LNCaP clone FGC (cell line): Measurements from ENCODE around the gene RPS23.

Experiments used
- DNase-seq: peaks from one replicate; pipeline ENCODE4 v3.0.0-alpha.2; 2011; ENCODE audit warnings: low read depth
- H3K4me3 ChIP-seq: 2 replicates; pipeline ENCODE4 v1.5.1; 2011; ENCODE audit warnings: mild to moderate bottlenecking, low read depth, low read length, control low read depth
- CTCF ChIP-seq: IDR thresholded peaks from 2 replicates; pipeline ENCODE4 v1.5.1; 2012; ENCODE audit warnings: mild to moderate bottlenecking; ENCODE audit not compliant: control insufficient read depth, insufficient read depth; ENCODE audit errors: extremely low read depth

The RPS23 gene

GRCh38 chr5:82306151-82306550 lies 28.0 kb upstream of the RPS23 start:
- TF ChIP-seq CTCF = no peak
- H3K4me3 ChIP-seq = no peak overlapping the region
- DNase-seq = no peak

DNA sequence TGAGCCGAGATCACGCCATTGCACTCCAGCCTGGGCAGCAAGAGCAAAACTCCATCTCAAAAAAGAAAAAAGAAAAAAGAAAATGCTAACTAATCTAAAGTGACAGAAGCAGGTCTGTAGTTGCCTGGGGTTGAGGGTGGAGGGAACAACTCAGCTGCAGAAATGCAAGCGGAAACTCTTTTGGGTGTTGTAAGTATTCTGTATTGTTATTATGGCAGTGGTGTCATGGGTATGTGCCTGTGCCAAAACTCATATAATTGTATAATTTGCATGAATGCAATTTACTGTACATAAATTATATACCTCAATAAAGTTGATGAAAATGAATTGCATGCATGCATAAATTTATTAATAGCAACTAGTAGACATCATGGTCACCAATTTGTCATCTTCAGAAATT lies 23.0 kb upstream of the RPS23 start:
- TF ChIP-seq CTCF = no peak
- no peak for DNase-seq
- no peak overlapping the region for H3K4me3 ChIP-seq

GRCh38 chr5:82298668-82299067 lies 20.5 kb upstream of the RPS23 start:
- DNase-seq = no peak
- TF ChIP-seq CTCF = no peak
- H3K4me3 ChIP-seq = no peak overlapping the region

DNA sequence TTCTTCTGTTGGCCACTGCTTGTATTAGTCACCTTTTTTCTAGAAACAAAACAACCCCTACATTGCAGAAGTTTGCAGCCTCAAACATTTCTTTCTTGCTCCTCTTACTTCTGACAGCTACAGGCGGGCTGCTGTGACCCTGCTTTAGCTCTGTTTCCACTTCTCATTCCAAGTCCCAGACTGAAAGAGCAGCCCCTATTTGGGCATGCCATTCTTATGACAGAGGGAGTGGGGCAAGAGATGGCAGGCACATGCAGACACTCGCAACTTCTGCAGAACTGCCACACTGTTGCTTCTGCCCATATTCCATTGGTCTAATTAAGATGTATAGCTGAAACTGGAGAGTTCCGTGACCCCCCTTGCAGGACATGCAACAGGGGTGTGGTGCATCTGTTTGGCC lies 19.6 kb upstream of the RPS23 start:
- no peak for TF ChIP-seq CTCF
- DNase-seq = no peak

GRCh38 chr5:82296929-82297328 lies 18.8 kb upstream of the RPS23 start:
- DNase-seq = no peak
- no peak overlapping the region for H3K4me3 ChIP-seq
- TF ChIP-seq CTCF = no peak

More for the DNA sequence above, 19.6 kb upstream of the RPS23 start:
- no peak overlapping the region for H3K4me3 ChIP-seq

- TF ChIP-seq CTCF = no peak
- no peak overlapping the region for H3K4me3 ChIP-seq
- DNase-seq = no peak
These were observed 17.9 kb upstream of the RPS23 start for GRCh38 chr5:82295959-82296531.

DNA sequence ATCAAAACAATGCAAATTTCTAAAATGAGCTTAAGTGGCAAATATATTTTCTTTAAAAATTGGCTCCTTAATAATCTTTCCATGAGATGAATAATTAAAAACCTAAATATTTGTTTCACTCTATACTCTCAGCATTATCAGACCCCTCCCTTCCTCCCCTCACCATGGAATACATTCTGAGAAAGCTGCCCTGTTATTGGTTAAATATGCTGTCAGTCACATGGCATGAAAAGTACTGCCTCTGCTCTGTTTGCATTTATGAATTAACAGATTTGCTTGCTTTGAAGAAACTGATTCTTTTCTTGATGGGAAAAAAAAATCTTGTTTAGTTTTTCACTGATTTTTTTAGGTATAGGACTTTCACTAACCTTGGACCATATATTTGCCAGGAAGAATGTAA lies 17.0 kb upstream of the RPS23 start:
- DNase-seq = no peak
- TF ChIP-seq CTCF = no peak
- H3K4me3 ChIP-seq = no peak overlapping the region
